HG03103 (cell line): ENCODE results near the gene GRID1.
"Not testable (repeated sequence)": the region's sequence is repeated elsewhere in the genome, so short reads cannot be mapped to it uniquely, and the experiment has no call there.

Experiments used
- ATAC-seq: cut with Tn5 transposase; IDR thresholded peaks from one replicate; pipeline ENCODE4 v1.9.1; 2021; ENCODE audit warnings: low read depth; ENCODE audit not compliant: unreplicated experiment

GRID1 gene

GRCh38 chr10:86178401-86179152, 188.0 kb downstream of the GRID1 start:
- ATAC-seq = no peak

GRCh38 chr10:86177537-86178155, 188.9 kb downstream of the GRID1 start:
- ATAC-seq = no peak

GRCh38 chr10:86176850-86177536, 189.6 kb downstream of the GRID1 start:
- ATAC-seq = no peak

GRCh38 chr10:86175476-86175875, 191.1 kb downstream of the GRID1 start:
- ATAC-seq = not testable (repeated sequence)

- ATAC-seq = no peak
These were observed 194.3 kb downstream of the GRID1 start for GRCh38 chr10:86172301-86172700.

- ATAC-seq = peak; percentile 63
These were observed 196.1 kb downstream of the GRID1 start for GRCh38 chr10:86170255-86171108.

GRCh38 chr10:86169506-86170254, 196.9 kb downstream of the GRID1 start:
- ATAC-seq = no peak

GRCh38 chr10:86169066-86169465, 197.5 kb downstream of the GRID1 start:
- ATAC-seq = no peak

GRCh38 chr10:86168256-86168655, 198.3 kb downstream of the GRID1 start:
- ATAC-seq = no peak

GRCh38 chr10:86167762-86168128, 198.8 kb downstream of the GRID1 start:
- no peak for ATAC-seq

- no peak for ATAC-seq
These were observed 199.4 kb downstream of the GRID1 start for GRCh38 chr10:86167121-86167761.

GRCh38 chr10:86165666-86166065, 200.9 kb downstream of the GRID1 start:
- no peak for ATAC-seq

- no peak for ATAC-seq
These were observed 201.5 kb downstream of the GRID1 start for GRCh38 chr10:86164960-86165630.

- no peak for ATAC-seq
These were observed 202.3 kb downstream of the GRID1 start for GRCh38 chr10:86164174-86164774.

GRCh38 chr10:86163522-86164173, 202.9 kb downstream of the GRID1 start:
- ATAC-seq = no peak

GRCh38 chr10:86162696-86163400, 203.7 kb downstream of the GRID1 start:
- no peak for ATAC-seq

GRCh38 chr10:86162036-86162435, 204.6 kb downstream of the GRID1 start:
- no peak for ATAC-seq
